Omental fat pad (tissue), 4 donors: ENCODE data around the gene NAV2. TPM values are rescaled to one million over a fixed set of nuclear protein-coding genes. Genes with fewer than 3 reads are reported as not detected.
A peak's percentile ranks its signal among the peaks of the same experiment; 100 is the strongest.

Experiments used
- ATAC-seq: fragments of 150-250 bp; one replicate; pipeline ENCODE4 v1.9.1; 2016; ENCODE audit warnings: mild to moderate bottlenecking, moderate library complexity; ENCODE audit not compliant: low FRiP score
- DNase-seq: peaks from one replicate; pipeline ENCODE4 v3.0.0-alpha.2; 2019; ENCODE audit warnings: low spot score
- total RNA-seq, 4 donors: library from RNA; depleted of rRNA; stranded (reverse); fragments of >200 nt; gene quantifications; one replicate each; pipeline ENCODE4 v1.1.0, GENCODE V29; 2016
- TF ChIP-seq, protein P1 (sequence below), 3 donors: fragments of 450-650 bp; IDR thresholded peaks; one replicate each; pipeline ENCODE4 v1.5.1; 2016 to 2017; ENCODE audit warnings: antibody characterized with exemption in 3 of 3, mild to moderate bottlenecking in 3 of 3, moderate library complexity in 2 of 3

NAV2 gene
- total RNA-seq, 4 donors from 2014 or later = 6.3 to 41.6 (median 13.0) TPM

DNA sequence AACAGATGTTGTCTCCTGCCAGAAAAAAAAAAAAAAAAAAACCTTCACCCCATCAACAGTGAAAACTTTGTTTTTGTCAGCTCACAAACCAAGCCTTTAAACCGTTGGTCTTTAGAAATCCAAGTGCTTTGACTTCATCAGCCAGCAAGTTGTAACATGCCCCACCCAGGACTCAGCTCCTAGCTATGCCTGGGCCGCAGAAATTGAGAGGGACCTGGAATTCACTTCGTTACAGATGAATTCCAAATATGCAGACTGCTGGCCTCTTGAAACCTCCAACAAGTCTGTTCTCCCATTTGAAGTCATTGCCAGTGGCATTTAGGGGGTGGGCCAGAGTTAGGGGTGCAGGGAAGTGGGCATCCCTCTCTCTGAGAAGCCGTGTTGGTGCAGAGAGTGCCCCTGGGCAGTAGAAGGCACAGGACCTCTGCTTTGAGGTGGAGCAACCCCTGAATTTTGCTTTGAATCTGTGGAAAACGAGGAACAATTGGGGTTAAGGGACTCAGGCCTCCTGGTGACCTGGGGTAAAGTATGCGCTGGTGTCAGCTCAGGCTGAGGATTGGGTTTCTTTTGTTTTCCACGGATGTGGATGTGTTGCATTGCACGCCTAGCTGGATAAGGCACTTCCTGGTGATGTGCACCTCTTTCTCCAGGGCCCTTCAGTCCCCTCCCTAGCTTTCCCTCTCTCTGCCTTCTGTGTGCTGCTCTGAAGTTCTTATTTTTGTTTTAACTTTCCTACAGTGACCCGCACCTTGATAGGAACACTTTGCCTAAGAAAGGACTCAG is 338.1 kb downstream of the NAV2 start:
- TF ChIP-seq, protein P1, sequence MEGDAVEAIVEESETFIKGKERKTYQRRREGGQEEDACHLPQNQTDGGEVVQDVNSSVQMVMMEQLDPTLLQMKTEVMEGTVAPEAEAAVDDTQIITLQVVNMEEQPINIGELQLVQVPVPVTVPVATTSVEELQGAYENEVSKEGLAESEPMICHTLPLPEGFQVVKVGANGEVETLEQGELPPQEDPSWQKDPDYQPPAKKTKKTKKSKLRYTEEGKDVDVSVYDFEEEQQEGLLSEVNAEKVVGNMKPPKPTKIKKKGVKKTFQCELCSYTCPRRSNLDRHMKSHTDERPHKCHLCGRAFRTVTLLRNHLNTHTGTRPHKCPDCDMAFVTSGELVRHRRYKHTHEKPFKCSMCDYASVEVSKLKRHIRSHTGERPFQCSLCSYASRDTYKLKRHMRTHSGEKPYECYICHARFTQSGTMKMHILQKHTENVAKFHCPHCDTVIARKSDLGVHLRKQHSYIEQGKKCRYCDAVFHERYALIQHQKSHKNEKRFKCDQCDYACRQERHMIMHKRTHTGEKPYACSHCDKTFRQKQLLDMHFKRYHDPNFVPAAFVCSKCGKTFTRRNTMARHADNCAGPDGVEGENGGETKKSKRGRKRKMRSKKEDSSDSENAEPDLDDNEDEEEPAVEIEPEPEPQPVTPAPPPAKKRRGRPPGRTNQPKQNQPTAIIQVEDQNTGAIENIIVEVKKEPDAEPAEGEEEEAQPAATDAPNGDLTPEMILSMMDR (IDR thresholded peaks at IDR 0.05) = no peak
- DNase-seq (no peak), ATAC-seq (no peak)

DNA sequence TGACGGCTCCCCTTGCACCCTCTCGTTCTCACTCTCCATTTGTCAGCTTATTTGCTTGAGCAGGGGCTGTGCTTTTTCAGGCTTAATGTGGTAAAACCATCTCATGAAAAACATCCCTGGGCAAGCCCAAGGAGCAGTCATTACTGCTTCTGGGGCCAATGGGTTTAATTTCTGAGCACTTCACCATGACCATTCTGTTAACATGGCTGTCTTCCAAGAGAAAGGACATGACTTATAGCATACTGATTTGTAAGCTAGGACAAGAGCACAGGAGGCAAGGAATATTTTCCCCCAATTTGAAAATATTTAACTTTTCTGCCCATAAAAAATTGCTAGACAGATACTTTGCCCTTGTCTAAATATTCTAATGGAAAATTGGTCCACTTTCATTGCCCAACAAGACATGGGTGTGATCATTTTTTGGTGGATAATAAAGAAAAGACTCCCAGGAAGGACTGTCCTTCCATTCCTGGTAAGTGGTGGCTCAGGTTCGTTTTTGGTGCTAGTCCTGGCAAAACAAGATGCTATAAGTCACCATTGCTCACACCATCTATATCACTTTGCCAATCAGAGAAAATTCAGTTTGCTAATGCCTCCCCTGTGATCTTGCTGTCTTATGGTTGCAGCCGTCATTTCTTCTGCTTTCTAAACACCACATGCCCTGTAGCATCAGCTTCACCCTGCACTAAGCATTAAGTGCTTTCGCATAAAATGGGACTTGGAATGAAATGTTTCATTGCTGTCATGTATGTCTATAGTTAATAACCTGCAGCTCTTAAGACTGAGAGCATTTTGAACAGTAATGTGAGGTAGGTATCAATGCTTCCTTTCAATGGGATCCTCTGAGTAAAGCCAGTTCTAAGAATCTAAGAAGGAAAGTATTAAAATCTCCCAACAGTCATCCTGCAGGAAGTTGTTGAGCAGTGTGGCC is 339.1 kb downstream of the NAV2 start:
- no peak for ATAC-seq
- TF ChIP-seq, protein P1 (IDR thresholded peaks at IDR 0.05) = no peak

DNA sequence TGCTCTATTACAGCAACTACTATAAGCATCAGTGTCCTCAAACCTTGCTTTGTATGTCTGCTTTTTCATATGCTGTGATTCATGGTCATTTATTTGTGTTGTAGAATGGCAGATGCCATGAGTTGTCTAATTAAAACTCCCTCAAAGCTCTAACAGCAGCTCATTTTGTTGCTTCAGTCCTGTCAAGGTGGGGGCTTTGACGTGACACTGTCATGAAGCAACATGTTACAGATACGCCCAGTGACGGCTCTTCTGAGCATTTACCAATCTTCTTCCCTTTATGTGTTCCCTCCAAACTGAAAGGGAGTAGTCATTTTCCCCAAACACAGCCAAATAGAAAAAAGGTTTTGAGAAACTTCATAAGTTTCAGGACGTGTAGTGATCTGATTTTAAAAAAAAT is 340.9 kb downstream of the NAV2 start:
- ATAC-seq (no peak), DNase-seq (no peak)
- TF ChIP-seq, protein P1 (IDR thresholded peaks at IDR 0.05) = no peak

More for the DNA sequence above, 339.1 kb downstream of the NAV2 start:
- DNase-seq = no peak

DNA sequence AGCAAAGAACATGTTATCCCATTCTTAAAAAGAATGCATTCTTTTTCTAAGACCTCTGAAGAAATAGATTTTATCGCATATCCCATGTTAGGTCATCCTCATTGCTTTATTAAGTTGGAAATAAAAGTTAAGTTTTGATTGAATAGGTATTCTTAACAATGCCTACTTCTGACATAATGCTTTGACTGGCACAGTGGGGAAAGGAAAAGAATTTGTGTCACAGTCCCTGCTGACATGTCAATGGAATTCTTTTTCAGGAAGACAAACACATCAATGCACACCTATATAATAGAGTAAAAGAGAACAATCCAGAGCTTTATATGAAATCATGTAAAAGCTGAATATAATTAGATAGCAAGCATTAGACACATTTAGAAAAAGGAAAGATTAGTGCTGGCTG is 341.9 kb downstream of the NAV2 start:
- TF ChIP-seq, protein P1 (IDR thresholded peaks at IDR 0.05) = no peak
- ATAC-seq = no peak
- no peak for DNase-seq

DNA sequence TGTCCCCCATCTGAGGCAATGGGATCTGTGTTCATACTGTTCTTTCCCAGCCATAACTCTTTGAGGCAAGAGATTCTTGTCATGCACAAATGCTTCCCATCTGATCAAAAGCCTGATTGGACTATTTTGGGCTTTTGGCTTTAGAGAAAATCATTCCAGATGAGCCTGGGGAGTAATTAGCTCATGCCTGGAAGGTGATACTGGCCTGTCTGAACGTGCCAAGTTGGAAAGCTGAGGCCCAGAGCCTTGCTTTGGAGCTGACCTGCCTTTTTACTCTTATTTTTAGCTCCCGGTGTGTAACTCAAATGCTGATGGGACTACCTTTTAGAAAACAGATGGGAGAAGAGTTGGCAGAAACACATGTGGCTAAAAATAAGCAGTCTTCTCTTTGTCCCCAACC is 342.7 kb downstream of the NAV2 start:
- DNase-seq (no peak), ATAC-seq (no peak)
- TF ChIP-seq, protein P1 (IDR thresholded peaks at IDR 0.05) = no peak

DNA sequence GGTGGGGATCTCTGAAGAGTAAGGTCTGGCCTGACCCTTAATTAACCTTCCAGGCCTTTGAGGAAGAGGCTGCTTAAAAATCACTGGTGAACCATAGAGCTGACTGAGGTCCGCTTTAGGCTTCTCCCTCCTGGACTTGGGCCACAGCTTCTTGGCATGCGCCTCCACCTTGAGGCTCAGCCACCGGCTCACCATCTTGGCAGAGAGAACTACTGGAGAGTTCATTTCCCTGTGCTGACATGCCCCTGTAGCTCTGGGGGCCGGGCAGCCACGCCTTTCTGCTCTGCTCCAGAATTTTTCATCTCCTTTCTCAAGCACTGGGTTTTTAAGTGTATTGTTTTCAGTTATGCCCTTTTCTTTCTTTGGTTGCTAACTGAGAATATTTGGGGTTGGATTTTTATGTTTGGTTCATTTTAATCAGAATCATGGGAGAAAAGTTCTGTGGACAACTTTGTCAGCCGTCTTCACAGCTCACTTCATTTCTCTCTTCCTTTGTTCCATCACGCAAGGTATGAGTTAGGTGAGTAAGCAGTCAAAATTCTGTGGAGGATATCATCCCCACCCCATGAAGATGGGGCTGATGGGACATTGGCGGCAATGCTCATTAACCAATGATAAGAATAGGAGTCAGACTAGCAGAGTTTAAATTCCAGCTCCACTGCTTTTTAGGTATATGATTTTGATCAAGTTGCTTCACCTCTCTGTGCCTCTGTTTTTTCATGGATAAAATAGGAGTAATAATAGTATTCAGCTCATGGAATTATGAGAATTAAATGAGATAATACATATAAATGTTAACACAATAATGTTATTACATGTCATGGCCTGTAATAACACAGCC is 343.7 kb downstream of the NAV2 start:
- DNase-seq (no peak), ATAC-seq (peak; percentile 79)
- TF ChIP-seq, protein P1 (IDR thresholded peaks at IDR 0.05) = no peak
